Right lobe of liver (tissue), 6 donors: ENCODE data around the gene SPNS1. TPM values are rescaled to one million over a fixed set of nuclear protein-coding genes. Genes with fewer than 3 reads are reported as not detected.

Source experiments
- ATAC-seq, 4 donors: fragments of 200-7000 bp; cut with Tn5 transposase; one replicate each; pipeline ENCODE4 v1.9.1; 2020; ENCODE audit warnings: mild to moderate bottlenecking in 4 of 4, moderate library complexity in 4 of 4
- DNase-seq, 3 donors: peaks; one replicate each; pipeline ENCODE4 v3.0.0-alpha.2; 2020
- H3K27ac ChIP-seq, 3 donors: fragments of 200-600 bp; one replicate each; pipeline ENCODE4 v1.8.0; 2022
- H3K27me3 ChIP-seq, 2 donors: fragments of 200-600 bp; one replicate each; pipeline ENCODE4 v1.8.0; 2022
- H3K36me3 ChIP-seq, 4 donors: fragments of 200-600 bp; sonication (generic) in 1 of 4; one replicate each; pipeline versions ENCODE4 v1.5.1 to v1.8.0; 2017 to 2022; ENCODE audit warnings: control low read depth in 1 of 4
- H3K4me1 ChIP-seq, 4 donors: fragments of 200-600 bp; sonication (generic) in 1 of 4; one replicate each; pipeline versions ENCODE4 v1.5.1 to v1.8.0; 2017 to 2022; ENCODE audit warnings: control low read depth in 1 of 4
- H3K4me3 ChIP-seq, 3 donors: fragments of 200-600 bp; one replicate each; pipeline ENCODE4 v1.8.0; 2022
- H3K9me3 ChIP-seq, 4 donors: fragments of 200-600 bp; sonication (generic) in 1 of 4; one replicate each; pipeline versions ENCODE4 v1.5.1 to v1.8.0; 2017 to 2022; ENCODE audit warnings: control low read depth in 1 of 4
- CTCF ChIP-seq, 4 donors: fragments of 200-600 bp in 3 of 4; fragments of 450-650 bp in 1 of 4; IDR thresholded peaks; one replicate each; pipeline versions ENCODE4 v1.5.1 to v1.8.0; 2016 to 2022; ENCODE audit warnings: antibody characterized with exemption in 4 of 4, mild to moderate bottlenecking in 2 of 4
- POLR2A ChIP-seq: fragments of 450-650 bp; IDR thresholded peaks from one replicate; pipeline ENCODE4 v1.6.1; 2017; ENCODE audit warnings: antibody characterized with exemption, mild to moderate bottlenecking
- WGBS: methylation state at CpG from one replicate; pipeline ENCODE4 v1.1.6; 2018; ENCODE audit warnings: low coverage, low lambda C conversion rate; ENCODE audit not compliant: insufficient coverage; ENCODE audit errors: missing lambda C conversion rate; 5-methylcytosine and 5-hydroxymethylcytosine counted together
- intact Hi-C, 2 donors: fragments of 100-400 bp; cut with DNase I; formaldehyde crosslinking; loops; one replicate each; pipeline versions ENCODE4 v1.11.2 to v1.14.1; 2022
- total RNA-seq, 6 experiments: library from RNA; depleted of rRNA in 2 of 6; stranded (reverse); fragments of >200 nt in 2 of 6; fragmentation: NEBNext Ultra II Directional in 3 of 6; extraction: Animal tissue kit (Norgen Biotek cat#: 25700) in 3 of 6; gene quantifications; one replicate each; pipeline versions ENCODE4 v1.1.0 to v1.2.4, GENCODE V29; 2016 to 2023
- donor health status: DM: no; HTN: yes; CAD: no.
- donor health status: DM: no; HTN: no; CAD: no.
- donor health status: DM: no; HTN: no; CAD: no.
- donor health status: DM: no; HTN: yes; CAD: no.
- donor health status: DM: no; HTN: yes; CAD: no.

The SPNS1 gene
- total RNA-seq, 6 experiments from 2014 or later, result 13.7 to 21.2 (median 17.7) TPM

DNA sequence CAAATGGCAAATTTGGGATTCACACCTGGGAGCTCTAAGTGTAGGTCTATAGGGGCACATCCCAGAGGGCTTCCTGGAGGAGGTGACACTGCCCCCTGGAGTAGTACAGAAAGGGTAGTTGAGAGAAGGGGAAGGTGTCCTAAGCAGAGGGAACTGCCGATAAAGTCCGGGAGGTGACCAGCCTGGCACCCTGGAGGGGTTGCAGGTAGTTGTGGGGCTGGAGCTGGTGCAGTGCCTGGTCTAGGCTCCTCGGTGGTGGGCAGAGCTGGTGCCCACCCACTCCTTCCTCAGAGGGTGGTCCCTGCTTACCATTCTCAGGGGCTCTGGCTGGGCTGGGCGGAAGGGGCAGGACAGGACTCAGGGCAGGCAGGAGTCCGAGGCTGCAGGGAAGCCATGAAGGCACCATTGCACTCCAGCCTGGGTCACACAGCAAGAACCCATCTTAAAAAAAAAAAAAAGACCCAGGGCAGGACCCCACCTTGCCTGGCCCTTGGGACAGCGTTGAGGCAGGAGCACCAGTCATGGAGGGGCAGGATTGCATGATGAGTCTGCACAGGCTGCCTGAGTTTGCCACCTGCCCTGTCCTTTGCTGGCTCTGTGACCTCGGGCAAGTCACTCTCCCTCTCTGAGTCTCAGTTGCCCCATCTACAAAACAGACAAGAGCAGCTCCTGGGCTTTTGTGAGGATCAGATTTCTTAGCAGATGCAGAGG lies 54.0 kb downstream of the SPNS1 start:
- Histone ChIP-seq H3K36me3 (no peaks in the 10 kb centered on the region), H3K9me3 (no peaks in the 10 kb centered on the region), H3K27me3 (no peaks in the 10 kb centered on the region), H3K27ac (no peak overlapping the region), H3K4me1 (no peaks in the 10 kb centered on the region), H3K4me3 (no peak overlapping the region)
- ATAC-seq (peak in 1 of 4 donors; percentile 41), DNase-seq (no peak)
- intact Hi-C loops, result no loop called here
- 65% methylated on average over 2 of the region's 7 CpGs for WGBS
- no peak for TF ChIP-seq CTCF (IDR thresholded peaks at IDR 0.05)
- TF ChIP-seq POLR2A, result no peak

DNA sequence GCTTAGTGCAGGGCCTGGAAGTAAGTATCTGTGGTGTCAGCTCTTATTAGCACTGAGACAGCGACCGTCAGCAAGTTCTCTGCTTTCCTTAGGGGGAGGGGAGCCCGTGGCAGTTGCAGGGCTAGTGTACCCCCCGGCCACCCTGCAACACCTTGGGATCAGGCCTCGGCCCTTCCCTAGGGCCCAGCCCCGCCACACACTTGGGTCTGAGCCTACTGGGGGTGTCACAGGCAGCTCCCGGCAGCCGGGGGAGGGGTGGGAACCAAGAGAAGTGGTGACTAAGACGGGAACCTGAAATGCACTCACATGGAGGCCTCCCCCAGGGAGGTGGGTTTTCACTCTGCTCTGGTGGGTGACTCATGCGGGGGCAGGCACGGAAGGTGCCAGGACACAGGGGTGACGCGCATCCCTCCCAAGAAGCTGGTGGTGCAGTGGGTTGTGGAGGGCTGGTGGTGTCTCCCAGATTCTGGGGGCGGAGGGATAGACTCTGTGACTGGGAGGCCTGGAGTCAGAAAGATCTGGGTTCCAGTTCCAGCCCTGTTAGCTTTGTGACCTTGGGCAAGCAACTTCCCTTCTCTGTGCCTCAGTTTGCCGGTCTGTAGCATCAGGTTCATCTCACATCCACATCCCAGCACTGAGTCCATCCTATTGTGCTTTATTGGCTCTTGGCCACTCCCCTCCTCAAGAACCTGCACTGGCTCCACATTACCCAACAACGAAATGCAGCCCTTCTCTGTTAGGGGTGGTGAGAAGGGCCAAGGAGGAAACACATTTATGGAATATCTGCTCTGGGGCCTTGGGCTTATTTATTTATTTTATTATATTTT lies 54.8 kb downstream of the SPNS1 start:
- no peak for TF ChIP-seq POLR2A
- TF ChIP-seq CTCF (IDR thresholded peaks at IDR 0.05), result no peak
- Histone ChIP-seq H3K4me1 (no peaks in the 10 kb centered on the region), H3K9me3 (no peaks in the 10 kb centered on the region), H3K36me3 (no peaks in the 10 kb centered on the region), H3K27ac (no peak overlapping the region), H3K27me3 (no peaks in the 10 kb centered on the region), H3K4me3 (no peak overlapping the region)
- intact Hi-C loops, result no loop called here
- DNase-seq, result no peak
- ATAC-seq, result peak; percentile 36 to 63 (median 43)
- 35% methylated on average over 5 of the region's 16 CpGs for WGBS

DNA sequence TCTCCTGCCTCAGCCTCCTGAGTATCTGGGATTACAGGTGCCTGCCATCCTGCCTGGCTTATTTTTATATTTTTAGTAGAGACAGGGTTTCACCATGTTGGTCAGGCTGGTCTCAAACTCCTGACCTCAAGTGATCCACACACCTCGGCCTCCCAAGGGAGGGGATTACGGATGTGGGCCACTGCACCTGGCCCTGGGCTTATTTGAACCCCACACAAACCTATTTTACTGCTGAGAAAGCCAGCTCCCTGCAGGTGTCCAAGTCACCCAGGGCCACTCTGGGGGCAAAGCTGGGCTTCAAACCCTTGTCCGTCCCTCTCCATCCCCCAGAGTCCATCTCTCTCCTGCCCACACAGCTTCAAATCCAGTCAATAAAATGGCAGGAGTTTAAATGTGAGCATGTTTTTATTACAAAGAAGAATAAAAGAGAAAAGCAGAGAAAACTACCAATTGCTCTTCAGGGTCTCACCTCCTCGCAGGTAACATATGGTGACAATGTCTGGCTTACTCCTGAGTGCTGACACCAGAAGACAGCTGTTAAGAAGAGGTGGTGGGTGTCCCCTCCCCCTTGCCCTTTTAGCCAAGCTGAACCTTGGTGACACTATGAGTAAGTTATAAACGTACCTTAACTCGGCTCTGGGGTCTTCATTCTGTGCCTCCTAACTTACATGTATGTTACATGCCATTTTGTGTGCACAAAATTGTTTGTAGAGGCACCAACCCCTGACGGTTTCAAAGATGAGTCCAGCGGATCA lies 55.7 kb downstream of the SPNS1 start:
- no peaks in the 10 kb centered on the region for H3K36me3 ChIP-seq
- WGBS, result 79% methylated on average over 7 of the region's 8 CpGs
- DNase-seq, result no peak
- intact Hi-C loops, result no loop called here
- TF ChIP-seq CTCF (IDR thresholded peaks at IDR 0.05), result no peak
- H3K27me3 ChIP-seq, result no peaks in the 10 kb centered on the region
- H3K4me1 ChIP-seq, result no peaks in the 10 kb centered on the region
- H3K4me3 ChIP-seq, result no peak overlapping the region
- no peak overlapping the region for H3K27ac ChIP-seq
- no peak for ATAC-seq
- no peaks in the 10 kb centered on the region for H3K9me3 ChIP-seq

Other genes starting within 250 kb of the SPNS1 start
- gene NPIPB9, start 223.0 kb upstream of the SPNS1 start, total RNA-seq, result 1 to 10 TPM in 3 of 6 experiments, under 1 TPM in 3; 0.40 to 3.4 (median 0.91) TPM
- gene ATXN2L, start 151.8 kb upstream of the SPNS1 start, total RNA-seq, result 10 to 100 TPM; 40.5 to 78.1 (median 57.2) TPM
- gene TUFM, start 128.4 kb upstream of the SPNS1 start, total RNA-seq, result 100 to 1,000 TPM; 103 to 169 (median 141) TPM
- 10 to 100 TPM; 13.2 to 27.1 (median 20.6) TPM for gene SH2B1, start 110.9 kb upstream of the SPNS1 start, total RNA-seq
- 1 to 10 TPM in 2 of 6 experiments, under 1 TPM in 4; 0.42 to 3.6 (median 0.77) TPM for gene ATP2A1, start 96.3 kb upstream of the SPNS1 start, total RNA-seq
- 10 to 100 TPM in 2 of 6 experiments, 1 to 10 TPM in 4; 5.0 to 21.0 (median 9.1) TPM for gene RABEP2, start 49.5 kb upstream of the SPNS1 start, total RNA-seq
- under 1 TPM in 1 of 6 experiments, not detected in 5; 0.10 TPM for gene CD19, start 42.8 kb upstream of the SPNS1 start, total RNA-seq
- gene NFATC2IP, start 23.8 kb upstream of the SPNS1 start, total RNA-seq, result 10 to 100 TPM; 10.3 to 16.5 (median 13.1) TPM
- gene LAT, start 10.3 kb downstream of the SPNS1 start, total RNA-seq, result 1 to 10 TPM; 1.8 to 5.2 (median 3.1) TPM